Measurements from ENCODE around the gene DLX3.
A peak's percentile ranks its signal among the peaks of the same experiment; 100 is the strongest.

The DLX3 gene

GRCh38 chr17:49957350-49957749 lies 37.7 kb downstream of the DLX3 start:
- DNase-seq (ENCODE audit: low spot score), result no peak

GRCh38 chr17:49956780-49957179 lies 38.2 kb downstream of the DLX3 start:
- no peak for DNase-seq (ENCODE audit: low spot score)

GRCh38 chr17:49955157-49955556 lies 39.9 kb downstream of the DLX3 start:
- DNase-seq (ENCODE audit: low spot score), result no peak

- DNase-seq (ENCODE audit: low spot score), result no peak
Measured at GRCh38 chr17:49952912-49953497, 42.0 kb downstream of the DLX3 start.

- DNase-seq (ENCODE audit: low spot score), result peak; percentile 86
Measured at GRCh38 chr17:49952209-49952911, 42.7 kb downstream of the DLX3 start.

GRCh38 chr17:49951362-49952082 lies 43.5 kb downstream of the DLX3 start:
- peak; percentile 55 for DNase-seq (ENCODE audit: low spot score)

GRCh38 chr17:49949634-49950033 lies 45.4 kb downstream of the DLX3 start:
- no peak for DNase-seq (ENCODE audit: low spot score)

GRCh38 chr17:49946964-49947584 lies 48.0 kb downstream of the DLX3 start:
- DNase-seq (ENCODE audit: low spot score), result no peak

- DNase-seq (ENCODE audit: low spot score), result no peak
Measured at GRCh38 chr17:49946208-49946607, 48.8 kb downstream of the DLX3 start.

GRCh38 chr17:49944273-49944870 lies 50.7 kb downstream of the DLX3 start:
- DNase-seq (ENCODE audit: low spot score), result no peak

GRCh38 chr17:49942947-49943346 lies 52.1 kb downstream of the DLX3 start:
- DNase-seq (ENCODE audit: low spot score), result no peak

- no peak for DNase-seq (ENCODE audit: low spot score)
Measured at GRCh38 chr17:49941427-49941826, 53.6 kb downstream of the DLX3 start.
